ENCODE data around the gene NHLRC2.

DNA sequence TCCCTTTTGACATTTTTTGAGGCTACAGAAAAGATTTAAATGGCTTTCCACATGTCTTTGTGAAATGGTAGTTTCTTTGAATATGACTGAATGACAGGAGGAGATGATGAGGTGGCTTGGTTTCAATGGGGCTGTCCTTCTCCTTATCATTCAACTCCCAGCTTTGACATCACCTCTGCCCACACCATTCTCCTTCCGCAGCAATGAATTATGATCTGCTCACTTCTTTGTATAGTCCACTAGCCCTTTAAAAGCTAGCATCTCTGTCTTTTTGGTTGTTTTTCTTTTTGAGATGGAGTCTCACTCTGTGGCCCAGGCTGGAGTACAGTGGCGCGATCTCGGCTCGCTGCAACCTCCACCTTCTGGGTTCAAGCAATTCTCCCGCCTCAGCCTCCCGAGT lies 32.3 kb upstream of the NHLRC2 start:
- TF ChIP-seq, protein P1, sequence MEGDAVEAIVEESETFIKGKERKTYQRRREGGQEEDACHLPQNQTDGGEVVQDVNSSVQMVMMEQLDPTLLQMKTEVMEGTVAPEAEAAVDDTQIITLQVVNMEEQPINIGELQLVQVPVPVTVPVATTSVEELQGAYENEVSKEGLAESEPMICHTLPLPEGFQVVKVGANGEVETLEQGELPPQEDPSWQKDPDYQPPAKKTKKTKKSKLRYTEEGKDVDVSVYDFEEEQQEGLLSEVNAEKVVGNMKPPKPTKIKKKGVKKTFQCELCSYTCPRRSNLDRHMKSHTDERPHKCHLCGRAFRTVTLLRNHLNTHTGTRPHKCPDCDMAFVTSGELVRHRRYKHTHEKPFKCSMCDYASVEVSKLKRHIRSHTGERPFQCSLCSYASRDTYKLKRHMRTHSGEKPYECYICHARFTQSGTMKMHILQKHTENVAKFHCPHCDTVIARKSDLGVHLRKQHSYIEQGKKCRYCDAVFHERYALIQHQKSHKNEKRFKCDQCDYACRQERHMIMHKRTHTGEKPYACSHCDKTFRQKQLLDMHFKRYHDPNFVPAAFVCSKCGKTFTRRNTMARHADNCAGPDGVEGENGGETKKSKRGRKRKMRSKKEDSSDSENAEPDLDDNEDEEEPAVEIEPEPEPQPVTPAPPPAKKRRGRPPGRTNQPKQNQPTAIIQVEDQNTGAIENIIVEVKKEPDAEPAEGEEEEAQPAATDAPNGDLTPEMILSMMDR (conservative IDR thresholded peaks at IDR 0.05; ENCODE audit: low read depth in 2 of 2) = no peak
- TF ChIP-seq, protein P2, sequence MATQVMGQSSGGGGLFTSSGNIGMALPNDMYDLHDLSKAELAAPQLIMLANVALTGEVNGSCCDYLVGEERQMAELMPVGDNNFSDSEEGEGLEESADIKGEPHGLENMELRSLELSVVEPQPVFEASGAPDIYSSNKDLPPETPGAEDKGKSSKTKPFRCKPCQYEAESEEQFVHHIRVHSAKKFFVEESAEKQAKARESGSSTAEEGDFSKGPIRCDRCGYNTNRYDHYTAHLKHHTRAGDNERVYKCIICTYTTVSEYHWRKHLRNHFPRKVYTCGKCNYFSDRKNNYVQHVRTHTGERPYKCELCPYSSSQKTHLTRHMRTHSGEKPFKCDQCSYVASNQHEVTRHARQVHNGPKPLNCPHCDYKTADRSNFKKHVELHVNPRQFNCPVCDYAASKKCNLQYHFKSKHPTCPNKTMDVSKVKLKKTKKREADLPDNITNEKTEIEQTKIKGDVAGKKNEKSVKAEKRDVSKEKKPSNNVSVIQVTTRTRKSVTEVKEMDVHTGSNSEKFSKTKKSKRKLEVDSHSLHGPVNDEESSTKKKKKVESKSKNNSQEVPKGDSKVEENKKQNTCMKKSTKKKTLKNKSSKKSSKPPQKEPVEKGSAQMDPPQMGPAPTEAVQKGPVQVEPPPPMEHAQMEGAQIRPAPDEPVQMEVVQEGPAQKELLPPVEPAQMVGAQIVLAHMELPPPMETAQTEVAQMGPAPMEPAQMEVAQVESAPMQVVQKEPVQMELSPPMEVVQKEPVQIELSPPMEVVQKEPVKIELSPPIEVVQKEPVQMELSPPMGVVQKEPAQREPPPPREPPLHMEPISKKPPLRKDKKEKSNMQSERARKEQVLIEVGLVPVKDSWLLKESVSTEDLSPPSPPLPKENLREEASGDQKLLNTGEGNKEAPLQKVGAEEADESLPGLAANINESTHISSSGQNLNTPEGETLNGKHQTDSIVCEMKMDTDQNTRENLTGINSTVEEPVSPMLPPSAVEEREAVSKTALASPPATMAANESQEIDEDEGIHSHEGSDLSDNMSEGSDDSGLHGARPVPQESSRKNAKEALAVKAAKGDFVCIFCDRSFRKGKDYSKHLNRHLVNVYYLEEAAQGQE (IDR thresholded peaks at IDR 0.05; ENCODE audit: unreplicated experiment) = no peak
- TF ChIP-seq EZH2 (IDR thresholded peaks at IDR 0.05; ENCODE audit: low read depth, unreplicated experiment) (no peak), JUNB (IDR thresholded peaks at IDR 0.05; ENCODE audit: unreplicated experiment) (no peak), CREB1 (CRISPR knock-in tag; IDR thresholded peaks at IDR 0.05; ENCODE audit: low read depth) (no peak), POLR2AphosphoS5 (IDR thresholded peaks at IDR 0.05; ENCODE audit: low read depth) (no peak), EZH2phosphoT487 (IDR thresholded peaks at IDR 0.05; ENCODE audit: unreplicated experiment) (no peak)
- TF ChIP-seq, protein P3, sequence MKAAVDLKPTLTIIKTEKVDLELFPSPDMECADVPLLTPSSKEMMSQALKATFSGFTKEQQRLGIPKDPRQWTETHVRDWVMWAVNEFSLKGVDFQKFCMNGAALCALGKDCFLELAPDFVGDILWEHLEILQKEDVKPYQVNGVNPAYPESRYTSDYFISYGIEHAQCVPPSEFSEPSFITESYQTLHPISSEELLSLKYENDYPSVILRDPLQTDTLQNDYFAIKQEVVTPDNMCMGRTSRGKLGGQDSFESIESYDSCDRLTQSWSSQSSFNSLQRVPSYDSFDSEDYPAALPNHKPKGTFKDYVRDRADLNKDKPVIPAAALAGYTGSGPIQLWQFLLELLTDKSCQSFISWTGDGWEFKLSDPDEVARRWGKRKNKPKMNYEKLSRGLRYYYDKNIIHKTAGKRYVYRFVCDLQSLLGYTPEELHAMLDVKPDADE (IDR thresholded peaks at IDR 0.05) = no peak

Measured in GM23338 (cell line).